Measurements from ENCODE around the gene MLPH.
"Not testable (repeated sequence)": the region's sequence is repeated elsewhere in the genome, so short reads cannot be mapped to it uniquely, and the experiment has no call there.

Gene MLPH

DNA sequence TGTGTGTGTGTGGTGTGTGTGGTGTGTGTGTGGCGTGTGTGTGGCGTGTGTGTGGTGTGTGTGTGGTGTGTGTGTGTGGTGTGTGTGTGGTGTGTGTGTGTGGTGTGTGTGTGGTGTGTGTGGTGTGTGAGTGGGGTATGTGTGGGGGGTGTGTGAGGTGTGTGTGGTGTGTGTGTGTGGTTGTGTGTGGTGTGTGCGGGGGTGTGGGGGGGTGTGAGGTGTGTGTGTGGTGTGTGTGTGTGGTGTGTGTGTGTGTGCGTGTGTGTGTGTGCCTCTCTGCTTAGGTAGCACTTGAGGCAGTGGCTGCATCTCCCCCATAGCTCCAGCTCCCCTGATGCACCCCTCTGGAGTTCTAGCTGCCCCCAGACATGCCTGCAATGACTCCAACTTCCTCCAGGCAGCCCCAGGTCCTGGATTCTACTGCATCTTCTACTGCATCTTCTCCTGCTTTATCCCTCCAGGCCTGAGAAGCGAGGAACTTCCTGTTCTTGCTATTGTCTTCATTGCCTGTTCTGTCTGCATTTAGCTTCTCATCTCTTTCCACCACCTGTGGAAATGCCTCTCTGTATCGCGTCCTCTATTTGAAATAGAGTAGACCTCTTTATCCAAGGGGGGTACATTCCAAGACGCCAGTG, 22.2 kb upstream of the MLPH start:
- peak in 1 of 2 donors; percentile 53 for DNase-seq (ENCODE audit: low read depth in 2 of 2)
- H3K4me3 ChIP-seq (replicated peaks in 1 of 2; ENCODE audit: low read depth in 2 of 2, low read length in 2 of 2), result no peak overlapping the region
- TF ChIP-seq, protein P1, sequence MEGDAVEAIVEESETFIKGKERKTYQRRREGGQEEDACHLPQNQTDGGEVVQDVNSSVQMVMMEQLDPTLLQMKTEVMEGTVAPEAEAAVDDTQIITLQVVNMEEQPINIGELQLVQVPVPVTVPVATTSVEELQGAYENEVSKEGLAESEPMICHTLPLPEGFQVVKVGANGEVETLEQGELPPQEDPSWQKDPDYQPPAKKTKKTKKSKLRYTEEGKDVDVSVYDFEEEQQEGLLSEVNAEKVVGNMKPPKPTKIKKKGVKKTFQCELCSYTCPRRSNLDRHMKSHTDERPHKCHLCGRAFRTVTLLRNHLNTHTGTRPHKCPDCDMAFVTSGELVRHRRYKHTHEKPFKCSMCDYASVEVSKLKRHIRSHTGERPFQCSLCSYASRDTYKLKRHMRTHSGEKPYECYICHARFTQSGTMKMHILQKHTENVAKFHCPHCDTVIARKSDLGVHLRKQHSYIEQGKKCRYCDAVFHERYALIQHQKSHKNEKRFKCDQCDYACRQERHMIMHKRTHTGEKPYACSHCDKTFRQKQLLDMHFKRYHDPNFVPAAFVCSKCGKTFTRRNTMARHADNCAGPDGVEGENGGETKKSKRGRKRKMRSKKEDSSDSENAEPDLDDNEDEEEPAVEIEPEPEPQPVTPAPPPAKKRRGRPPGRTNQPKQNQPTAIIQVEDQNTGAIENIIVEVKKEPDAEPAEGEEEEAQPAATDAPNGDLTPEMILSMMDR (IDR thresholded peaks at IDR 0.05; ENCODE audit: low read depth, low read length), result no peak

DNA sequence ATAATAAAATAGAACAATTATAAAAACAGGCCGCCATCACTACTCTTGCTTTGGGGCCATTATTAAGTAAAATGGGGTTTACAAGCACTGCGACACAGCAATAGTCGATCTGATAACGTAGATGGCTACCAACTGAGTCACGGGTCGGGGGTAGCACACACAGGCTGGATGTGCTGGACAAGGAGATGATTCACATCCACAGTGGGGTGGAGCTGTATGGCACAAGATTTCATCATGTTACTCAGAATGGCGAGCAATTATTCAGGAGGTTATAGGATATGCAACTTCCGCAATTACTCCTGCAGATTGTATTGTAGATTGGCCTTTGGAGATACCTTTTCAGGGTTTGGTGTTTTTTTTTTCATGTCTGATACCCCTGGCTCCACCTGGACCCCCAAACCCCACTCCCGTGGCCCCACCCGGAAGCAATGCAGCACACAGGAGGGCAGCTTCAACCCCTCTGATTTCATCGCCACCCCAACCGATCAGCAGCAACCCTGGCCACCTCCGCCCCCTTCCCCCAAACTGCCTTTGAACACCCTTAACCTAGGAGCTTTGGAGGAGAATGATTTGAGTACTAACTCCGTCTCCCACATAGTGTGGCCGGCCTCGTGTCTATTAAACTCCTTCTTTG, 21.4 kb upstream of the MLPH start:
- H3K4me3 ChIP-seq (replicated peaks in 1 of 2; ENCODE audit: low read depth in 2 of 2, low read length in 2 of 2), result no peak overlapping the region
- TF ChIP-seq, protein P1 (IDR thresholded peaks at IDR 0.05; ENCODE audit: low read depth, low read length), result no peak
- DNase-seq (ENCODE audit: low read depth in 2 of 2), result peak; percentile 90 to 99

DNA sequence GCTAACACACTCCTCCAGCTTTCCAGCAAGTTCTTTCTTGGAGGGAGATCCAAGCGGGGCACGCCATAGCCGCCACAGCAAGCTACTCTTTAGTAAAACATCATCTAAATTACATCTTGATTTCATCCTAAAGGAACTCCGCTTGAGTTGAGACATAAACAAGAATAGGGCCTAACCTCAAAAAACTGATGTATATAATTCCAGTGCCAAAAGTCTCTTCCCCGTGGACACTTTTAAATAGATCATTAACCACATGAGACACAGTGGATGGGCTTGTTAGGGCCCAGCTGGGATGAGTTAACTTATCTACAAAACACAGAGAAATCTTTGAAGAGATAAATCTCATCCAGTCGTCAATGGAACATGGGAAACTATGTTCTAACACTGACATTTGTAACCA, 20.8 kb upstream of the MLPH start:
- TF ChIP-seq, protein P1 (IDR thresholded peaks at IDR 0.05; ENCODE audit: low read depth, low read length), result no peak
- H3K4me3 ChIP-seq (replicated peaks in 1 of 2; ENCODE audit: low read depth in 2 of 2, low read length in 2 of 2), result no peak overlapping the region
- no peak for DNase-seq (ENCODE audit: low read depth in 2 of 2)

DNA sequence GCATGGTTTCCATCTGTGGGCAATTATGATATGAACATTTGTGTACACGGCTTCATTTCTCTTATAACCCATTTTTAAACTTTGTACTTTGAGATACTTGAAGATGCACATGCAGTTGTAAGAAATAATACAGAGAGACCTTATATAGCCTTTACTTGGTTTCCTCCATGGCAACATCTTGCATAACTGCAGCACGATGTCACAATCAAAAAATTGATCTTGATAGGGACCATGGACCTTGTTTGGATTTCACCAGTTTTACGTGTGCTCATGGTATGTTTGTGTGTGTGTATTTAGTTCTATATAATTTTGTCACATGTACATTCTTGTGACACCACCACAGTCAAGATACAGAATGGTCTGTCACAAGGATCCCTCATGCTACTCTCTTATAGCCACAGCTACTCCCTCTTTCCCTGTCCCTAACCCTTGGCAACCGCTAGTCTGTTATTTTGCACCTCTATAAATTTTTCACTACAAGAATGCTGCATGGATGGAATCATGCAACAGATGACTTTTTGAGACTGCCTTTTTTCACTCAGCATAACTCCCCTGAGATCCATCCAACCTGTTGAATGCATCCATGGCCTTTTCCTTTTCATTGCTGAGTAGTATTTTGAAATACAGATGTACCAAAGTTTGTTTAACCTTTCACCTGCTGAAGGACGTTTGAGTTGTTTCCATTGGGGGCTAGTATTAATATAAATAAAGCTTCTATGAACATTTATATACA, 19.4 kb upstream of the MLPH start:
- no peak overlapping the region for H3K4me3 ChIP-seq (replicated peaks in 1 of 2; ENCODE audit: low read depth in 2 of 2, low read length in 2 of 2)
- TF ChIP-seq, protein P1 (IDR thresholded peaks at IDR 0.05; ENCODE audit: low read depth, low read length), result no peak
- no peak for DNase-seq (ENCODE audit: low read depth in 2 of 2)

DNA sequence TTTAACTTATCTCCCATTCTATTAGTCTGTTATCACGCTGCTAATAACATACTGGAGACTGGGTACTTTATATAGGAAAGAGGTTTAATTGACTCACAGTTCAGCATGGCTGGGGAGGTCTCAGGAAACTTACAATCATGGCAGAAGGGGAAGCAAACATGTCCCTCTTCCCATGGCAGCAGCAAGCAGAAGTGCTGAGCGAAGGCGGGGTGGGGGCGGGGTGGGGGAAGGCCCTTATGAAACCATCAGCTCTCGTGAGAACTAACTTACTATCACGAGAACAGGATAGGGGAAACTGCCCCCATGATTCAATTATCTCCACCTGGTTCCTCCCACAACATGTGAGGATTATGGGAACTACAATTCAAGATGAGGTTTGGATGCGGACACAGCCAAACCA, 17.6 kb upstream of the MLPH start:
- DNase-seq (ENCODE audit: low read depth in 2 of 2); H3K4me3 ChIP-seq (replicated peaks in 1 of 2; ENCODE audit: low read depth in 2 of 2, low read length in 2 of 2): not testable (repeated sequence)

DNA sequence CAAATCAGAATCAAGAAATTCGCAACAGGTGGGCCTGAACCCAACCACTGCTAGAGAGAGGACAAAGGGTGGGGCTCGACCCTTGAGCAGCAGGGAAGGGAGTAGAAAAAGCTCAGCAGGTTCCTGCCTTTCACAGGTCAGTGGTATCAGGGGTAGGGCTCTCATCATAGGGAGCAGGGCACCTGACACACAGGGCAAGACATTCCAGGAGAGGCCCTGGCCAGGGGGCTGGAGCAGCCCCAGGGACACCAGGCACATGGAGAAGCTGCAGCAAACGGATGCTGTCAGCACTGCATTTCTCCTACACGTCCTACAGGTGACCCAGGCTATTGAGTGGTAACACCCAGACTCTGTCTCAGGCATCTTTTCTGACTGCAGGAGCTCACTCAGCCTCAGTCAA, 17.2 kb upstream of the MLPH start:
- TF ChIP-seq, protein P1 (IDR thresholded peaks at IDR 0.05; ENCODE audit: low read depth, low read length), result no peak
- H3K4me3 ChIP-seq (replicated peaks in 1 of 2; ENCODE audit: low read depth in 2 of 2, low read length in 2 of 2), result no peak overlapping the region
- no peak for DNase-seq (ENCODE audit: low read depth in 2 of 2)

DNA sequence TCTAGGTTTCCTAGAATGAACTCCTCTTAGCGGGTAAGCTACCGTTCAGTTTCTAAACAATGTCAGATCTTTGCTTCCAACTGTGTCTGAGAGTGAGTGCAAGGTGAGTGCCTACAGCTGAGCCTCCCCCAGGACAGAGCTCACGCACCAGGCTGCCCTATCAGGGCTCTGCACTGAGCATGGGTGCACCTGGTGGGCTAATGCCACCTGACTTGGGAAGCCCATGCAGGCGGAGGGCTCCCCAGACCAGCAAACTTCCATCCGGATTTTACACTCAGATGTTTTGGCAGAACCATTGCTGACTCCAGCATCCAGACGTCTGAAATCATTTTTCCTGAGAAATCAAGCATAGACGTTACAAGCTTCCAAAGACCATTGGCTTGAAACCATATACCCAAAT, 16.1 kb upstream of the MLPH start:
- TF ChIP-seq, protein P1 (IDR thresholded peaks at IDR 0.05; ENCODE audit: low read depth, low read length), result no peak
- no peak for DNase-seq (ENCODE audit: low read depth in 2 of 2)
- no peak overlapping the region for H3K4me3 ChIP-seq (replicated peaks in 1 of 2; ENCODE audit: low read depth in 2 of 2, low read length in 2 of 2)

All from cardiac fibroblast (primary cell).